ENCODE results near the gene ZNF700. TPM values are rescaled to one million over a fixed set of nuclear protein-coding genes. Genes with fewer than 3 reads are reported as not detected.

ZNF700 gene
- total and polyA plus RNA-seq, 2 donors (not counting 1 experiment from before 2014, with no cell fraction given) = 14.3 to 34.9 TPM

- no peaks in the 10 kb centered on the region for H3K27me3 Mint-ChIP-seq
- no peak for DNase-seq
- no peak overlapping the region for H3K27ac Mint-ChIP-seq
- Histone ChIP-seq H3K27me3 (replicated peaks in 1 of 4; ENCODE audit: control extremely low read depth in 1 of 4, control insufficient read depth in 3 of 4, insufficient read depth in 4 of 4, low read length in 3 of 4) (no peaks in the 10 kb centered on the region), H3K4me3 (ENCODE audit: control extremely low read depth in 1 of 5, extremely low read depth in 1 of 5, insufficient read depth in 1 of 5, low read depth in 2 of 5, low read length in 4 of 5) (peak overlapping the region in 1 of 5 experiments; percentile 29), H3K4me2 (replicated peaks; ENCODE audit: low read depth, low read length, poor library complexity, severe bottlenecking) (no peak overlapping the region), H3K36me3 (replicated peaks in 1 of 2; ENCODE audit: control extremely low read depth in 1 of 2, control insufficient read depth in 1 of 2, extremely low read depth in 1 of 2, insufficient read depth in 2 of 2, low read length in 1 of 2) (peaks cover 23 to 31% of the 10 kb centered on the region in 2 experiments), H3K9ac (ENCODE audit: low read length) (no peak overlapping the region), H3K4me1 (ENCODE audit: control insufficient read depth in 2 of 2, insufficient read depth in 2 of 2, low read length in 2 of 2) (no peaks in the 10 kb centered on the region), H3K9me3 (ENCODE audit: control extremely low read depth in 1 of 3, control insufficient read depth in 2 of 3, insufficient read depth in 1 of 3, low read length in 2 of 3) (peaks cover 24 to 82% (median 70%) of the 10 kb centered on the region in 3 donors), H4K20me1 (ENCODE audit: control insufficient read depth, insufficient read depth, low read length, poor library complexity, severe bottlenecking) (no peaks in the 10 kb centered on the region), H3K27ac (ENCODE audit: low read length in 2 of 2) (no peak overlapping the region), H3K79me2 (ENCODE audit: control insufficient read depth, insufficient read depth, low read length) (peaks cover 11% of the 10 kb centered on the region), H2AFZ (ENCODE audit: insufficient read depth, low read depth, low read length, poor library complexity, severe bottlenecking) (no peak overlapping the region)
- no peak for TF ChIP-seq EZH2 (IDR thresholded peaks at IDR 0.05; ENCODE audit: borderline replicate concordance, insufficient read depth, low read depth, low read length, poor library complexity, severe bottlenecking)
- no peak for TF ChIP-seq CTCF (IDR thresholded peaks at IDR 0.05)
- POLR2A ChIA-PET = no interaction called here
- intact Hi-C loops (cut with micrococcal nuclease) = no loop called here
- 100% methylated on average over 1 of the region's 5 CpGs for WGBS (ENCODE audit: insufficient coverage)
- CTCF ChIA-PET = interaction anchor here (0.7 to 1.2 kb wide), 2 partner anchors 13 to 624 kb away, joined by 3 to 4 read pairs; no protein-coding TSS in a partner anchor
- no peak for ATAC-seq (ENCODE audit: low read depth)
- peaks cover 33% of the 10 kb centered on the region for H3K9me3 Mint-ChIP-seq (ENCODE audit: insufficient read depth)
- no peak overlapping the region for H3K4me3 Mint-ChIP-seq
- H3K4me1 Mint-ChIP-seq = no peaks in the 10 kb centered on the region
These were observed 25.4 kb downstream of the ZNF700 start for GRCh38 chr19:11950312-11950711.

- Mint-ChIP-seq H3K4me1 (peaks cover 27% of the 10 kb centered on the region), H3K4me3 (peak overlapping the region; percentile 99), H3K27me3 (no peaks in the 10 kb centered on the region), H3K9me3 (ENCODE audit: insufficient read depth) (no peaks in the 10 kb centered on the region), H3K27ac (peak overlapping the region; percentile 99)
- Histone ChIP-seq H3K27ac (ENCODE audit: low read length in 2 of 2) (peak overlapping the region; percentile 99), H3K36me3 (replicated peaks in 1 of 2; ENCODE audit: control extremely low read depth in 1 of 2, control insufficient read depth in 1 of 2, extremely low read depth in 1 of 2, insufficient read depth in 2 of 2, low read length in 1 of 2) (peaks cover 0 to 2% of the 10 kb centered on the region in 2 experiments), H3K79me2 (ENCODE audit: control insufficient read depth, insufficient read depth, low read length) (peaks cover 15% of the 10 kb centered on the region), H2AFZ (ENCODE audit: insufficient read depth, low read depth, low read length, poor library complexity, severe bottlenecking) (no peak overlapping the region), H3K4me1 (ENCODE audit: control insufficient read depth in 2 of 2, insufficient read depth in 2 of 2, low read length in 2 of 2) (peaks cover 14 to 20% of the 10 kb centered on the region in 2 donors), H3K4me2 (replicated peaks; ENCODE audit: low read depth, low read length, poor library complexity, severe bottlenecking) (peak overlapping the region; percentile 82), H3K9ac (ENCODE audit: low read length) (peak overlapping the region; percentile 96), H4K20me1 (ENCODE audit: control insufficient read depth, insufficient read depth, low read length, poor library complexity, severe bottlenecking) (no peaks in the 10 kb centered on the region), H3K9me3 (ENCODE audit: control extremely low read depth in 1 of 3, control insufficient read depth in 2 of 3, insufficient read depth in 1 of 3, low read length in 2 of 3) (peaks cover 0 to 4% (median 0%) of the 10 kb centered on the region in 3 donors), H3K27me3 (replicated peaks in 1 of 4; ENCODE audit: control extremely low read depth in 1 of 4, control insufficient read depth in 3 of 4, insufficient read depth in 4 of 4, low read length in 3 of 4) (no peaks in the 10 kb centered on the region), H3K4me3 (ENCODE audit: control extremely low read depth in 1 of 5, extremely low read depth in 1 of 5, insufficient read depth in 1 of 5, low read depth in 2 of 5, low read length in 4 of 5) (peak overlapping the region in 2 of 5 experiments; percentile 76 to 94)
- ChIA-PET CTCF (interaction anchor here (0.6 to 5.9 kb wide), 30 partner anchors 9 to 1898 kb away, joined by 3 to 130 read pairs (median 4); partner anchors contain the start of genes ZNF20, ZNF439, ZNF491 and ZNF625), POLR2A (interaction anchor here (0.6 to 2.7 kb wide), 4 partner anchors 25 to 637 kb away, joined by 3 to 38 read pairs (median 7); partner anchors contain the start of gene ZNF563)
- ATAC-seq (ENCODE audit: low read depth) (peak; percentile 23), DNase-seq (peak; percentile 81)
- 59% methylated on average over 21 of the region's 26 CpGs for WGBS (ENCODE audit: insufficient coverage)
- intact Hi-C loops (cut with micrococcal nuclease) = loop anchor here (1.0 to 5.0 kb wide), 6 partner anchors 25 to 589 kb away; partner anchors contain the start of genes ZNF433 and ZNF564
- TF ChIP-seq CTCF (IDR thresholded peaks at IDR 0.05) = peak; percentile 87
- no peak for TF ChIP-seq EZH2 (IDR thresholded peaks at IDR 0.05; ENCODE audit: borderline replicate concordance, insufficient read depth, low read depth, low read length, poor library complexity, severe bottlenecking)
These were observed 38.9 kb downstream of the ZNF700 start for GRCh38 chr19:11963566-11964355.

All from B cell (primary cell).